Amygdala (tissue), 56 donors: Measurements from ENCODE around the gene TAF4.

Experiments
- DNase-seq, 56 donors: peaks; one replicate each; lab custom pipeline; 2025; lab: John Stamatoyannopoulos, UW

Gene TAF4

GRCh38 chr20:61939691-61940360 lies 125.9 kb downstream of the TAF4 start:
- no peak for DNase-seq

DNA sequence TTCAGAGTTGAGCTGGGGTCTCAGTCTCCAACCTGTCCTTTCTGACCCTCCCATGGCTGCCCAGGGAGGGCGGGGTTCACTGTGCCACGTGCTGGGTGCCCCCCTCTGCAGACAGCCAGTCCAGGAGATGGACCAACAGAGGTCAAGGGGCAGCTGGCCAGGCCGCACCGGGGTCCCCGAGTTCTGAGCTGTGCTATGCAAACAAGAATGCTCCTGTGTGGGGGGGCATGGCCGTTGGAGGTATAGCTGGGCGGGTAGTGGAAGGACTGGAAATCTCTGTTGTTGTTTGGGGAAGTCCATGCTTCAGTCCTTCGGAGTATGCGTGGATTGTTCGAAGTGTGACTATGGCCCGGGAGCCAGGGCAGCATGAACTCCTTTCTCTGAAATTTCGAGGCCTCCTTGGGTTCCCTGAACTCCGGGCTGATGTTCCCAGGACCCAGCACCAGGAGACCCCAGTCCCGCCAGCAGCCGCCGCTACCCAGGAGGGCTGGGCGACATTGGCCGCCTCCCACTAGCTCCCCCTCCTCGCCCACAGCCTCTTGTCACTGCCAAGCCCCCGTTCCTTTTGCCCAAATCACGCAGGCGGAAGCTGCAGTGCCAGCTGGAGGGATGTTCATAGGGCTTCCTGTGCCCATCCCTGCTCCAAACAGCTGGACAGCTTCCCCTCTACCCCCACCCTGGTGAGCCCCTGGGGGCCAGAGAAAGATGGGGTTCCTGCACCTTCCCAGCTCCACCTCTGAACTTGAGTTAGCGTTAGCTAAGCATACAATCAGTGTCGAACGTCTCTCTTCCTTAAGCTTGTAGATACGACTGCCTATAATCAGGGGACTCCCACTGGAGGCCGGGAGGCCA lies 126.6 kb downstream of the TAF4 start:
- DNase-seq = no peak

GRCh38 chr20:61937963-61938838 lies 127.5 kb downstream of the TAF4 start:
- no peak for DNase-seq

- no peak for DNase-seq
Measured at GRCh38 chr20:61937146-61937962, 128.3 kb downstream of the TAF4 start.

DNA sequence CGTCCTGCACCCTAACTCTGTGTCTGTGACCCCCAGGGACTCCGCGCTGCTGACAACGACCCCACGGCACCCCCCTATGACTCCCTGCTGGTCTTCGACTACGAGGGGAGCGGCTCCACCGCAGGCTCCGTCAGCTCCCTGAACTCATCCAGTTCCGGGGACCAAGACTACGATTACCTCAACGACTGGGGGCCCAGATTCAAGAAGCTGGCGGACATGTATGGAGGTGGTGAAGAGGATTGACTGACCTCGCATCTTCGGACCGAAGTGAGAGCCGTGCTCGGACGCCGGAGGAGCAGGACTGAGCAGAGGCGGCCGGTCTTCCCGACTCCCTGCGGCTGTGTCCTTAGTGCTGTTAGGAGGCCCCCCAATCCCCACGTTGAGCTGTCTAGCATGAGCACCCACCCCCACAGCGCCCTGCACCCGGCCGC lies 129.0 kb downstream of the TAF4 start:
- no peak for DNase-seq

GRCh38 chr20:61935926-61936700 lies 129.6 kb downstream of the TAF4 start:
- no peak for DNase-seq

DNA sequence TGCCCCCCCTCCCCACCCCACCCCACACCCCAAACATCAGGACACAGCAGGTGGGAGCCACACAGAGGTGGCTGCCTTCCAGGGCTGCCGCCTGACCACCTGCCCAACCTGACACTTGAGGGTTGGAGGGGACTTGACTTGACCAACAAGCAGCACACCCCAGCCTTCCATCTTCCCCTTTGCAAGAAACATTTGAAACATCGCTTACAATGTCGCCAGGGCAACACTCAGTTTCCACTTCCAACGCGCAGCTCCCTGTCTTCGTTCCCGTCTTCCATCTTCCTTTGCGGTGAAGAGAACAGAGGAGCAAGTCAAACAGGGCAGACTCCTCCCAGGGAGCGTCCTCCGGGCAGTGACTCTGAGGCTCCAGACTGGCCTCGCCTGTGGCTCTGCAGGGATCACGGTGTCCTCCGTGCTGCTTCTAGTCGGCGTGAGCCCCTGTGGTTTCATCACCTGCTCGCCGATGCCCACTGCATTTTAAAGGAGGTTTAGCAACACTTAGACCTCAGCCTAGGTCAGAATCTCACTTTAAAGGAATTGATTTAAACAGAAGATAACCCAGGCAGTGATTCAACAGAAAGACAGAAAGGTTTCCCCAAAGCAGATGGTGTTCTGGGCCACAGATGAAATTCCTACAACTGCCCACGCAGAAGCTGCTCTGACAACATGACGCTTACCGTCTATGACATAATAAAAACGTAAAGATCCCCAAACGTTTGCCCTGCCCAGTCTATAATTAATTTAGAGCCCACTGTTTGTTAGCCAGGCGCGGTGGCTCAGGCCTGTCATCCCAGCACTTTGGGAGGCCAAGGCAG lies 130.8 kb downstream of the TAF4 start:
- no peak for DNase-seq

DNA sequence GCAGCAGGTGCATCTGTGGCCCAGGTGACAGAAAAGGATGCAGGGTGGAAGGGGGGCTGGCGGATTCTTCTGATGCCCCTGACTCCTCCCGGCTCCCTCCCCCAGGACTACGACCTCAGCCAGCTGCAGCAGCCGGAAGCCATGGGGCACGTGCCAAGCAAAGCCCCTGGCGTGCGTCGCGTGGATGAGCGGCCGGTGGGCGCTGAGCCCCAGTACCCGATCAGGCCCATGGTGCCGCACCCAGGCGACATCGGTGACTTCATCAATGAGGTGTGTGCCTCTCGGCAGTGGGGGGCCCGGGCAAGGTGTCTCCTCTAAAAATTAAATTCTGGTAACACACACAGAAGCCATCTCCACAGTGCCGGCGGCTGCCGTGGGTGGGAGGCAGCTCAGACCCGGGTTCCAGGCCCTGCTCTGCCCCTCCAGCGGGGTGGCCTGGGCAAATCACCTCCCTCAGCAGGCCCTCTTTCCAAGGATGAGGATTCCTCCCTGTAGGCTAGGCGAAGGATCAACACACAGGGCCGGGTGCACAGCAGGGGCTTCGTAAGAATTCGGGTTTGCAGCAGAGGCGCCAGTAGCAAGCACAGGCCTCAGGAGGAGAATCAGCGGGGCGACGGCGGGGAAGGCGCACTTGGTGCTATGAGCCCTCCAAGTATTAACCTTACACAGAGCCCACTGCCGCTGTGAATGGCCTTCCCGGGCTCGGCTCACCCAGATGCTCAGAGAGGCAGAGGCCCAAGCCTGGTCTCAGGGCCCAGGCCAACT lies 131.5 kb downstream of the TAF4 start:
- no peak for DNase-seq

DNA sequence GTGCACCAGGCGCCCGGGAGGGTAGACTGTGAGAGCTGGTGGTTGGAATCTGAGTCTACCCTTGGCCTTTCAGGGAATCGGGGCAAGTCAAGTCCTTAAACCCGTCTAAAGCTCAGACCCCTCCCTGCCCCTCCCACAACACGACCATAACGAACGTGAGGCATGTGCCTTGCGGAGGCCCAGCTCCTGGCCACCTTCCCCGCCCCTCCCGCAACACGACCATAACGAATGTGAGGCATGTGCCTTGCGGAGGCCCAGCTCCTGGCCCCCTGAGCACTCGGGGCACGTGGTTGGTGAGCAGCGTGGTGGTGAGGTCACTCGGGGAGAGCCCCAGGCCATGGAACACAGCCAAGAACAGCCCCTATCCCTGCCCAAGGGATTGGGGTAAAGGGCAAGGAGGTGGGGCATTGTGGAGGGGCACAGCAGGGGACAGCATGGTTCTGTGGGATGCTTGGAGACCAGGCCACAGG lies 132.2 kb downstream of the TAF4 start:
- no peak for DNase-seq

GRCh38 chr20:61932711-61933480 lies 132.8 kb downstream of the TAF4 start:
- no peak for DNase-seq

DNA sequence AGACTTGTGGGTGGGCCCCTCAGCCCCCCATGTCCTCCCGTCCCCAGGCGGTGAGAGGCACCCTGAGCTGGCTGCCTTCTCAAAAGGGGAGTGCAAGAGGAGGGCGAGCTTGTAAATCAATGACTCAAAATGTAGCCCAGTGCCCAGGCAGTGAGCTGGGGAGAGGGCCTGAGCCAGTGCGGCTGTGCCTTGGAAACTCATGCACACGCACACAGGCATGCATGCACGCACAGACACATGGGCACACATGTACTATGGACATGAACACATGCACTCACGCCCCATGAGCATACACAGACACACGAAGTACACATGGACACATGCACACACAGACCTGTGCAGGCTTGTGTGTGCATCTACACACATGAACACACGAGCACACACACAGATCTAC lies 133.5 kb downstream of the TAF4 start:
- DNase-seq = no peak

- DNase-seq = no peak
Measured at GRCh38 chr20:61931476-61932198, 134.0 kb downstream of the TAF4 start.

DNA sequence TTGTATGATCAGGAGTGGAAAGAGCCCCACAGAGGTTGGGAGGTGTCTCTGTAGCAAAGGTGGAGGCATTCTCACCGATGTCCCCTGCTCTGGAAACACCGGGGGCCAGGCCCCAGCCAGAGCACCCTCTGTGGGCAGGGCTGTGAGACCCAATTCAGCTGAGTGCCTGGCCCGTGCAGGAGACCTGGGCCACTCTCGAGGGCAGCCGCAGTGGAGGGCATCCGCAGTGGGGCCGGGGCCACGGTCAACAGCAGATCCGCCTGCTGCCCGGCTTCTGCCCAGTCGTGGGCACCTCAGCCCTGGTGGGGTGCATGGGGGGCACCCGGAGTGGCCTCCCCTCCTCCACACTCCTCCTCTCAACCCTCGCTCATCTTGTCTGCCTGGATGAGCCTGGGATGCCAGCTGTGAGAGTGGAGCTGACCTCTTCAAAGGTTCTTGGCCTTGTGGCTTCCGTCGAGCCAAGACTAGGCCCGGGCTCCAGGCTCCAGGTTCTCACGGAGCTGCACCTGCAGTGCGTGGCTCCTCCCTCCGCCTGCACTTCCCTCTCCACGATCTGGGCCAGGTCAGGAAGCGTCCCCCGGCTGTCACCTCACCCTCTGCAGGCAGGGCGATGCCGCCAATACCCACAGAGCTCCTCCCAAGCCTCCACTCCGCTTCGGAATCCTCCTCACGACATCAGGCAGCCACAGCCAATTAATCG lies 134.8 kb downstream of the TAF4 start:
- DNase-seq = no peak

DNA sequence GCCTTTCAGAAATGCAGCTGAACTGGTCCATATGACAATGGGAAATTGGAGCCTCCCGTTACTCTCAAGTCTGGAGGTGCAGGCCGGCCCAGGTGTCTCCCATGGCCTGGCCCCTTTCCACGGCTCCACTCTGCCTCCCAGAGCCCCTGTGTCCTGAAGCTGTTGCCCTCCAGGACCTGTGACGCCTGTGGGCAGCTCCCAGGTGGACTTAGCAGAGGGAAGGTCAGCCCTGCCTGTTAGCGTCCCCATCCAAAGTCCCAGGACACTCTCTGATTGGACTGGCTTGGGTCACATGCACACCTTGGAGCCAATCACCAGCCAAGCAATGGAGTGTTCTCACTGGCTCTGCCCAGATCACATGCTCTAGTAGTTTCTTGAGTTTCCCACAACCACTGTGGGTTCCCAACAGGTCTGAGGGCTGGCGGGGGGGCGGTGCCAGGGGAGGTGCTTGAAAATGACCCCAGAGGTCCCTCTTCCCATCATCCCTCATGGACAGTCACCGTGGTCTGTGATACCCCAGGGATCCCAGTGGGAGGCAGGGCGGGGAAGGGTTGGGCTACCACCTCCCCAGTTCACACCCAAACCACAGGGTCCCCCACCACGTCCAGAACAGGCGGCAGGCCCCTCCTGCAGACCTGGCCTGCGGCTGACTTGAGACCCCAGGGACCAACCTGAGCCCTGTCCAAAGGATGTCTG lies 135.6 kb downstream of the TAF4 start:
- no peak for DNase-seq

- DNase-seq = no peak
Measured at GRCh38 chr20:61929561-61929960, 136.1 kb downstream of the TAF4 start.
